Fibroblast of villous mesenchyme (primary cell): ENCODE results near the gene TMEM151B. TPM values are rescaled to one million over a fixed set of nuclear protein-coding genes. Genes with fewer than 3 reads are reported as not detected.

Experiments used
- DNase-seq: peaks from one replicate; pipeline ENCODE4 v3.0.0-alpha.2; 2010; ENCODE audit warnings: low read depth
- H3K4me3 ChIP-seq: 2 replicates; pipeline ENCODE4 v1.5.1; 2011; ENCODE audit warnings: low read depth, mild to moderate bottlenecking, low read length
- total RNA-seq: library from RNA; depleted of rRNA; stranded (reverse); fragments of >200 nt; gene quantifications from 2 replicates; pipeline ENCODE4 v1.2.3, GENCODE V29; 2012
- TF ChIP-seq, protein P1 (sequence below): IDR thresholded peaks from 2 replicates; pipeline ENCODE4 v1.5.1; 2012; ENCODE audit warnings: low read depth, mild to moderate bottlenecking, low read length; ENCODE audit not compliant: insufficient read depth

TMEM151B gene
- total RNA-seq, 1 donor: not detected

GRCh38 chr6:44255105-44255808, 15.0 kb upstream of the TMEM151B start:
- TF ChIP-seq, protein P1, sequence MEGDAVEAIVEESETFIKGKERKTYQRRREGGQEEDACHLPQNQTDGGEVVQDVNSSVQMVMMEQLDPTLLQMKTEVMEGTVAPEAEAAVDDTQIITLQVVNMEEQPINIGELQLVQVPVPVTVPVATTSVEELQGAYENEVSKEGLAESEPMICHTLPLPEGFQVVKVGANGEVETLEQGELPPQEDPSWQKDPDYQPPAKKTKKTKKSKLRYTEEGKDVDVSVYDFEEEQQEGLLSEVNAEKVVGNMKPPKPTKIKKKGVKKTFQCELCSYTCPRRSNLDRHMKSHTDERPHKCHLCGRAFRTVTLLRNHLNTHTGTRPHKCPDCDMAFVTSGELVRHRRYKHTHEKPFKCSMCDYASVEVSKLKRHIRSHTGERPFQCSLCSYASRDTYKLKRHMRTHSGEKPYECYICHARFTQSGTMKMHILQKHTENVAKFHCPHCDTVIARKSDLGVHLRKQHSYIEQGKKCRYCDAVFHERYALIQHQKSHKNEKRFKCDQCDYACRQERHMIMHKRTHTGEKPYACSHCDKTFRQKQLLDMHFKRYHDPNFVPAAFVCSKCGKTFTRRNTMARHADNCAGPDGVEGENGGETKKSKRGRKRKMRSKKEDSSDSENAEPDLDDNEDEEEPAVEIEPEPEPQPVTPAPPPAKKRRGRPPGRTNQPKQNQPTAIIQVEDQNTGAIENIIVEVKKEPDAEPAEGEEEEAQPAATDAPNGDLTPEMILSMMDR: no peak
- DNase-seq: no peak
- no peak overlapping the region for H3K4me3 ChIP-seq

- no peak for DNase-seq
- TF ChIP-seq, protein P1: no peak
These were observed 14.1 kb upstream of the TMEM151B start for GRCh38 chr6:44255871-44256774.

DNA sequence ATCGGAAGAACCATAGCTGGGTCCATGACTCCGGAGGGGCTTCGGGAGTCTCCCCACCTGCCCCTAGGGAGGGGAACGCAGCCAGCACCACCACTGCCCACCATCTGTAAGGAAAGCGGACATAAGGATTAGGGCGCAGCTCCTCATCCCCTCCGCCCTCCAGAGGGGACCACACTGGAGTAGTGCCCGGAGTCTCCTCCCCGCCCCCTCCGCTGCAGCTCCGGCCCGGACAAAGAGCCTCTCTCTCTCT, 13.6 kb upstream of the TMEM151B start:
- H3K4me3 ChIP-seq: peak overlapping the region; percentile 93
- TF ChIP-seq, protein P1: no peak
- no peak for DNase-seq

More at GRCh38 chr6:44255871-44256774, 14.1 kb upstream of the TMEM151B start:
- H3K4me3 ChIP-seq: peak overlapping the region; percentile 93

- peak within 1 kb of the TSS; percentile 93 for H3K4me3 ChIP-seq
- TF ChIP-seq, protein P1: peak; percentile 50
- peak; percentile 66 for DNase-seq
These were observed 13.1 kb upstream of the TMEM151B start, which contains the start of gene SLC35B2 for GRCh38 chr6:44257025-44257752. Gene SLC35B2, minus strand, starts transcription at chr6:44257528. Its CDS starts 118 bp downstream, at chr6:44257410.

GRCh38 chr6:44257753-44258324, 12.4 kb upstream of the TMEM151B start:
- TF ChIP-seq, protein P1: no peak
- peak overlapping the region; percentile 93 for H3K4me3 ChIP-seq
- no peak for DNase-seq

GRCh38 chr6:44258325-44258863, 11.9 kb upstream of the TMEM151B start:
- TF ChIP-seq, protein P1: no peak
- DNase-seq: no peak
- no peak overlapping the region for H3K4me3 ChIP-seq
